Esophagus muscularis mucosa (tissue), 4 donors: Measurements from ENCODE around the gene CFAP99. TPM values are rescaled to one million over a fixed set of nuclear protein-coding genes. Genes with fewer than 3 reads are reported as not detected.

Experiments
- DNase-seq: peaks from one replicate; pipeline ENCODE4 v3.0.0-alpha.2; 2017; ENCODE audit errors: extremely low spot score
- H3K27ac ChIP-seq, 4 donors: fragments of 200-600 bp; sonication (generic); replicated peaks in 1 of 4; 1 replicate in 3 of 4; 2 replicates in 1 of 4; pipeline ENCODE4 v1.5.1; 2016 to 2019; ENCODE audit warnings: mild to moderate bottlenecking in 1 of 4
- H3K27me3 ChIP-seq, 4 donors: fragments of 200-600 bp; sonication (generic); one replicate each; pipeline versions ENCODE4 v1.5.1 to v1.6.0; 2016 to 2019
- H3K36me3 ChIP-seq, 4 donors: fragments of 200-600 bp; sonication (generic); one replicate each; pipeline ENCODE4 v1.5.1; 2016 to 2019
- H3K4me1 ChIP-seq, 4 donors: fragments of 200-600 bp; sonication (generic); one replicate each; pipeline ENCODE4 v1.5.1; 2016 to 2019
- H3K4me3 ChIP-seq, 4 donors: fragments of 200-600 bp; sonication (generic); 1 replicate in 2 of 4; 2 replicates in 2 of 4; pipeline ENCODE4 v1.5.1; 2016 to 2019; ENCODE audit warnings: mild to moderate bottlenecking in 4 of 4, moderate library complexity in 1 of 4
- H3K9me3 ChIP-seq, 4 donors: fragments of 200-600 bp; sonication (generic); 1 replicate in 3 of 4; 2 replicates in 1 of 4; pipeline ENCODE4 v1.5.1; 2016 to 2019
- EP300 ChIP-seq: sonication (generic); formaldehyde crosslinking; IDR thresholded peaks from one replicate; pipeline ENCODE4 v1.6.1; 2017; ENCODE audit warnings: antibody characterized with exemption
- POLR2A ChIP-seq: fragments of 450-650 bp; IDR thresholded peaks from one replicate; pipeline ENCODE4 v1.6.1; 2017; ENCODE audit warnings: antibody characterized with exemption, moderate library complexity, mild to moderate bottlenecking, low read depth
- POLR2AphosphoS5 ChIP-seq, 2 donors: sonication (generic); formaldehyde crosslinking; IDR thresholded peaks; one replicate each; pipeline ENCODE4 v1.6.1; 2017; ENCODE audit warnings: antibody characterized with exemption in 2 of 2
- WGBS: methylation state at CpG from one replicate; pipeline ENCODE4 v1.1.5; 2018; 5-methylcytosine and 5-hydroxymethylcytosine counted together
- intact Hi-C: fragments of 100-400 bp; cut with DNase I; formaldehyde crosslinking; loops from one replicate; pipeline ENCODE4 v1.15.1; 2023
- total RNA-seq, 4 donors: library from RNA; depleted of rRNA; stranded (reverse); fragments of >200 nt; gene quantifications; one replicate each; pipeline versions ENCODE4 v1.1.0 to v1.2.1, GENCODE V29; 2016
- TF ChIP-seq, protein P1 (sequence below), 3 experiments: fragments of 200-600 bp in 2 of 3; fragments of 450-650 bp in 1 of 3; sonication (generic) in 2 of 3; IDR thresholded peaks; one replicate each; pipeline ENCODE4 v1.5.1; 2017 to 2019; ENCODE audit warnings: antibody characterized with exemption in 3 of 3, mild to moderate bottlenecking in 2 of 3, moderate library complexity in 1 of 3

Gene CFAP99
- total RNA-seq, 4 donors from 2014 or later: 1.5 TPM; not detected in 3

DNA sequence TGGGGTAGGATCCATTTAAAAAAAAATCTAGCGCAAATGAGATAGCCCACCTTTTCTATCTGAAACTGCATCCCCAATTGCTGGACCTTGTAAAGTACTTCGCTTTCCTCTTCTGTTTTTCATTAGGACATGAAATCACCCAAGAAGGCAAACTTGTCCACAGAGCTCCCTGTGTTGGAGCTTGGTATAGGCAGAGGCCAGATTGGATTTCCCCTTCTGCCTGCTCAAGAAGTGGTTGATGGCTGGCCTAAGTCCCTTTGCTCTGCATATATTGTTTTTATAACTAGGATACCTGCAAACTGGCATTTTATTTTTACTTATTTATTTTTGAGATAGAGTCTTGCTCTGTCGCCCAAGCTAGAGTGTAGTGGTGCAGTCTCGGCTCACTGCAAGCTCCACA lies 78.6 kb downstream of the CFAP99 start:
- intact Hi-C loops: no loop called here
- Histone ChIP-seq H3K27ac (no peak overlapping the region), H3K27me3 (no peaks in the 10 kb centered on the region), H3K4me1 (peaks cover 9 to 28% (median 17%) of the 10 kb centered on the region in 4 donors), H3K9me3 (no peaks in the 10 kb centered on the region), H3K4me3 (no peak overlapping the region), H3K36me3 (peaks cover 28 to 83% (median 67%) of the 10 kb centered on the region in 4 donors)
- WGBS: 96% methylated on average over 4 of the region's 4 CpGs
- TF ChIP-seq POLR2A (no peak), POLR2AphosphoS5 (IDR thresholded peaks at IDR 0.05) (no peak), EP300 (no peak)
- TF ChIP-seq, protein P1, sequence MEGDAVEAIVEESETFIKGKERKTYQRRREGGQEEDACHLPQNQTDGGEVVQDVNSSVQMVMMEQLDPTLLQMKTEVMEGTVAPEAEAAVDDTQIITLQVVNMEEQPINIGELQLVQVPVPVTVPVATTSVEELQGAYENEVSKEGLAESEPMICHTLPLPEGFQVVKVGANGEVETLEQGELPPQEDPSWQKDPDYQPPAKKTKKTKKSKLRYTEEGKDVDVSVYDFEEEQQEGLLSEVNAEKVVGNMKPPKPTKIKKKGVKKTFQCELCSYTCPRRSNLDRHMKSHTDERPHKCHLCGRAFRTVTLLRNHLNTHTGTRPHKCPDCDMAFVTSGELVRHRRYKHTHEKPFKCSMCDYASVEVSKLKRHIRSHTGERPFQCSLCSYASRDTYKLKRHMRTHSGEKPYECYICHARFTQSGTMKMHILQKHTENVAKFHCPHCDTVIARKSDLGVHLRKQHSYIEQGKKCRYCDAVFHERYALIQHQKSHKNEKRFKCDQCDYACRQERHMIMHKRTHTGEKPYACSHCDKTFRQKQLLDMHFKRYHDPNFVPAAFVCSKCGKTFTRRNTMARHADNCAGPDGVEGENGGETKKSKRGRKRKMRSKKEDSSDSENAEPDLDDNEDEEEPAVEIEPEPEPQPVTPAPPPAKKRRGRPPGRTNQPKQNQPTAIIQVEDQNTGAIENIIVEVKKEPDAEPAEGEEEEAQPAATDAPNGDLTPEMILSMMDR (IDR thresholded peaks at IDR 0.05): no peak
- DNase-seq: no peak

DNA sequence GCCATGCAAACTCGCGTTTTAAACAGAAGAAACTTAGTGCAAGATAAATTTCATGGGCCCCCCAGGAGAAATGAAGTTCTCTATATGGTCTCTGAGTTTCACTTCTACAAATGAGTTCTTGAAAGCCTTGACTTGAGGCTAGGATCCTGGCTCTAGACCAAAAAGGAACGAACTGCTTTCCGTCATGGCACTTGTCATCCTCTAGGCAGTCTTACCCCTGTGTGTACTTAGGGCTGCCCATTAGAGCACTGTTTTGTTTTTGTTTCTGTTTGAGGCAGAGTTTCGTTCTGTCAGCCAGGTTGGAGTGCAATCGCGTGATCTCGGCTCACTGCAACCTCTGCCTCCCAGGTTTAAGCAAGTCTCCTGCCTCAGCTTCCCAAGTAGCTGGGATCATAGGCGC lies 79.2 kb downstream of the CFAP99 start:
- H3K27ac ChIP-seq: no peak overlapping the region
- DNase-seq: no peak
- no peak overlapping the region for H3K4me3 ChIP-seq
- peaks cover 9 to 23% (median 15%) of the 10 kb centered on the region in 4 donors for H3K4me1 ChIP-seq
- intact Hi-C loops: no loop called here
- H3K36me3 ChIP-seq: peaks cover 28 to 79% (median 64%) of the 10 kb centered on the region in 4 donors
- H3K9me3 ChIP-seq: no peaks in the 10 kb centered on the region
- TF ChIP-seq POLR2AphosphoS5 (IDR thresholded peaks at IDR 0.05) (no peak), POLR2A (no peak), EP300 (no peak)
- TF ChIP-seq, protein P1 (IDR thresholded peaks at IDR 0.05): no peak
- WGBS: 82% methylated on average over 9 of the region's 9 CpGs
- no peaks in the 10 kb centered on the region for H3K27me3 ChIP-seq

DNA sequence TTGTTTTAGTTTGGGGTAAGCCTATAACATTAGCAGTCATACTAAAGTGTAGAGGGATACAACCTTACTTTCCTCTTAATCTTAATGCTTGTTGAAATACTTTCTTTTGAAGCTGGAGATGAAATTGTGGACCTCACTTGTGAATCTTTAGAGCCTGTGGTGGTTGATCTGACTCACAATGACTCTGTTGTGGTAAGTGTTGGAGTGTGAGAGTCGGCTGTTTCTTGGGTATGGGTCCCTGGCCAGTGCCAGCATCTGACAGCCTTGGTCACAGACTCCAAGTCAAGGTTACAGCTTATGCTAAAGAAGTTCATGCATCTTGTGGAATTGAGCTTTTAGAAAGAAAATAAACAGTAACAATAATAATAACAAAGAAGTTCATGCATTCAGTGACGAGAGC lies 81.8 kb downstream of the CFAP99 start:
- H3K9me3 ChIP-seq: no peaks in the 10 kb centered on the region
- TF ChIP-seq, protein P1 (IDR thresholded peaks at IDR 0.05): no peak
- TF ChIP-seq POLR2AphosphoS5 (IDR thresholded peaks at IDR 0.05): no peak
- no peak for TF ChIP-seq POLR2A
- TF ChIP-seq EP300: no peak
- peaks cover 0 to 9% (median under 1%) of the 10 kb centered on the region in 4 donors for H3K4me1 ChIP-seq
- H3K27me3 ChIP-seq: no peaks in the 10 kb centered on the region
- no peak overlapping the region for H3K4me3 ChIP-seq
- intact Hi-C loops: no loop called here
- no peak overlapping the region for H3K27ac ChIP-seq
- 86% methylated on average over 2 of the region's 2 CpGs for WGBS
- H3K36me3 ChIP-seq: peaks cover 28 to 77% (median 62%) of the 10 kb centered on the region in 4 donors
- no peak for DNase-seq

DNA sequence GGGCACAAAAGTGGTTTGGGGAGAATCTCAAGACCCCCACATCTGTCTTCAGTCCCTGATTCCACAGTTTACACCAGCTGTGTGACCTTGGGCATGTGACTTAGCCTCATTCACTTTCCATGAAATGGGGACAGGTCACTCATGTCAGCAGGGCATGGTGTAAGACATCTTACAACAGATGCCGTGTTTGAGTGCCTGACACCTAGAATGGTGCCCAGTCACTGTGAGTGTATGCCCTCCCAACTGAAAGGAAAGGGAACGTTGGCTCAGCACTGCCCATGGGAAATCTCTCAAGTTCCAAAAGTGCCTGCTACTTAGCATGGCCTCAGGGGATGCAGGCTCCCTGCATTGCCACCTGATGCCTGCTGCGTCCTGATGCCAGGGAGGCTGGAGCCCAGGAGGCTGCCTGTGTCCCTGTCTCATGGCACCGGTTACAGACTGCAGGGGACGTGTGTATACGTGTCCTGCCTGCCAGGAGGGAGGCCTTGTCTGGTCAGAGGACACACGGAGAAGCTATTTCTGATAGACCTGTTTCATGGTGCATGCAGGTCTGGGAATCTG lies 82.4 kb downstream of the CFAP99 start:
- TF ChIP-seq POLR2A (no peak), POLR2AphosphoS5 (IDR thresholded peaks at IDR 0.05) (no peak), EP300 (no peak)
- TF ChIP-seq, protein P1 (IDR thresholded peaks at IDR 0.05): no peak
- intact Hi-C loops: no loop called here
- Histone ChIP-seq H3K4me3 (no peak overlapping the region), H3K4me1 (peaks cover 0 to 3% (median 0%) of the 10 kb centered on the region in 4 donors), H3K36me3 (peaks cover 28 to 75% (median 66%) of the 10 kb centered on the region in 4 donors), H3K9me3 (no peaks in the 10 kb centered on the region), H3K27ac (no peak overlapping the region), H3K27me3 (no peaks in the 10 kb centered on the region)
- no peak for DNase-seq
- 79% methylated on average over 2 of the region's 7 CpGs for WGBS

DNA sequence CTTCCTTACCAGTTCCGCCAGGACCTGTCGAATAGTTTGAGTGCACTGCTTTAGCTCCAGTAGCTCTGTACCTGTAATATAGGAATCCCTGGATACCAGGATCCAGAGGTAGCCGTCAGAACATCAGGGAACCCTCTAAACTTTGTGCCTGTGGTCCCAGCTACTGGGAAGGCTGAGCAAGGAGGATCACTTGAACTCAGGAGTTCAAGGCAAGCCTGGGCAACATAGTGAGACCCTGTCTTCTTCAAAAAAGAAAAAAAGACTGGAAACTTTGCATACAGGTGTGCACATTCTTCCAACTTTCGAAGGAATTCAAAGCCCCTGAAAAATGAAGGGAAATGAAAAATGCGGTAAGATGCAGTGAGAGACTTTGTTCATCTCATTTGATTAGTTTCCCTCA lies 85.1 kb downstream of the CFAP99 start:
- no peaks in the 10 kb centered on the region for H3K4me1 ChIP-seq
- peaks cover 10 to 71% (median 64%) of the 10 kb centered on the region in 4 donors for H3K36me3 ChIP-seq
- intact Hi-C loops: no loop called here
- WGBS: 96% methylated on average over 5 of the region's 5 CpGs
- no peak overlapping the region for H3K4me3 ChIP-seq
- no peaks in the 10 kb centered on the region for H3K27me3 ChIP-seq
- DNase-seq: no peak
- H3K9me3 ChIP-seq: no peaks in the 10 kb centered on the region
- no peak overlapping the region for H3K27ac ChIP-seq
- TF ChIP-seq, protein P1 (IDR thresholded peaks at IDR 0.05): no peak
- TF ChIP-seq EP300 (no peak), POLR2AphosphoS5 (IDR thresholded peaks at IDR 0.05) (no peak), POLR2A (no peak)
